8988T (cell line): ENCODE data around the gene PLAAT3.
"Not testable (repeated sequence)": the region's sequence is repeated elsewhere in the genome, so short reads cannot be mapped to it uniquely, and the experiment has no call there.

Experiments
- DNase-seq: peaks from one replicate; pipeline ENCODE4 v3.0.0; 2011

The PLAAT3 gene

DNA sequence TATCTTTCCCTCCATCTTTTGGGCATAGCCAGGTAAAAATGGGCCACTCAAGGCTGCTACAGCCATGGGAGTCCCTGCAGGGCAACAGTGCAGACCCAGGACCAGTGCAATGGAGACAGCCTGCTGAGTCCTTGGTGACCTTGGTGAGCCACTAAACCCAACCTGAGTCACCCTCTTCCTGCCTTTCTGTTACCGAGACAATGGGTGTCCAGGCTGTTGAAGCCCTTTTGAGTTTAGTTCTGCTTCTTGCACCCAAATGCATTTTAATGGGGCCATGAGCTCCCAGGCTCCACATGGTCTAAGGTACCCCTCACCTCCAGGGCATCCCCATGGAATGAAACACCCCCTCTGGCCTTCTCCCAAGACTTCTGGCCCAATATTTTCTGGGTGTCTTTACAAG, 78.5 kb downstream of the PLAAT3 start:
- DNase-seq = no peak

DNA sequence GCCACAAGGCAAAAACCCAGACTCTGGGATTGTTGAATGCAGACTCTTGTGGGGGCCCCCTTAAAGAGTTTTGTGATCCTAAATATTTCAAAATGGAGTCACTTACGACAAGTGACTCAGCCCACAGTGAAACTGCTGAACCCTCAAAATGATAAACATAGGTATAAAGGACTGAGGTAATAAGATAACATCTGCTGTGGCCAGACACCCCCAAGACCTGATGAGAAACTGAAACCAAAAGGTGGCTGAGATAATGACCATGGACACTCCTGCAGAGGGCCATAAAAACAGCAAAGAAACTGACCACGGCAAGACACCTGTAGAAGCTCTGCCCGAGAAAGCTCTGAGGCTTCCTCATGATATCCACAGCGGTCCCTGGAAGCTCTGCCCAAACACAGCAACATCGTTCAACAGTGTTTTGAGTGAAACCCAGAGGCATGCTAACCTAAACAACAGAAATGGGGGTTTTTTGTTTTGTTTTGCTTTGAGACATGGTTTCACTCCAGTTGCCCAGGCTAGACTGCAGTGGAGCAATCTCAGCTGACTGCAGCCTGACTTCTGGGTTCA, 79.3 kb downstream of the PLAAT3 start:
- no peak for DNase-seq

DNA sequence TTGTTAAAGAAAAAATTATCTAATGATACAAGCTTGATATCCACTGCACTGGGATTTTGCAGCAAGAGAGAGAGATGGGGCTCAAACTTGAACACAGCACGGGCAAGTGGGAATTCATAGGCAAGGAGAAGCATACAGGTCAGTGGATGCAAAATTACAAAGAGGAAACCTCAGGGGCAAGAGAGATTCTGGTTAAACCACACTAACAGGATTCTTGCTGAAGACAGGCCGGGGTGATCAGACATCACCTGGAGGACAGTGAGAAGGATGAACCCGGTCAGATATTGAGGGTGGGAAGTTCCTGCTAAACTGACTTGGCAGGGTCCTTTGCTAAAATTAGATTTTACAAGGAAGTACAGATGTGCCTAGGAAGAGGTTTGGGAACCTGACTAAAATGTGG, 80.2 kb downstream of the PLAAT3 start:
- DNase-seq = no peak

DNA sequence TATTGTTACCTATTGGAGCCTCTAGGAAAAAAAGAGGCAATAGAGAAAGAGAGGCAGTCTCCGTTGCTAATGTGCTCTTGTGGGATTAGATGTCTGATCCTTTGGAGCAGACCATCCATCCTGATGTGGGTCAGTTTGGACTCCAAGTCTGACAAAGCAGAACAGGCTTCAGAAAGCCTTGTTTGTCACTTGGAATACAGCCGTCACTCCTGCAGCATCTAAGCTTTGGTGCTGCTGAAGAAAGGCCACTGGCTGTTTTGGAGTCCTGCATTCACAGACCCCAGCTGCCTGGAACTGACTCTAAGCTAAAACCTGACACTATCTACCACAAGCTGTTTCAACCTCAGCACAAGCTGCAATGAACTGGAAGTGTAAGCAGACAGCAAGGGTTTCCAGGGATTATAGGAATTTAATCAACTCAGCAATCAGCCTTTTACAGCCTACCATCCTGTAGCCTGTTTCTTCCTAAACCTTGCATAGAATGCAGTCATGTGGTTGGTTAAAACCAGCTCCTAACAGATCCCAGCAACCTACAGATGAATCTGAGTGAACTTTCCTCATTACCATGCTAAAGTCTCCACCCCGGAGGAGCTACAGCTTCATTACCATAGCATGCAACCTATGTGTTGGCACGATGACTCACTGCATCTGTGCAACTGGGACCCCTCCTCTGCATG, 81.3 kb downstream of the PLAAT3 start:
- DNase-seq = no peak

DNA sequence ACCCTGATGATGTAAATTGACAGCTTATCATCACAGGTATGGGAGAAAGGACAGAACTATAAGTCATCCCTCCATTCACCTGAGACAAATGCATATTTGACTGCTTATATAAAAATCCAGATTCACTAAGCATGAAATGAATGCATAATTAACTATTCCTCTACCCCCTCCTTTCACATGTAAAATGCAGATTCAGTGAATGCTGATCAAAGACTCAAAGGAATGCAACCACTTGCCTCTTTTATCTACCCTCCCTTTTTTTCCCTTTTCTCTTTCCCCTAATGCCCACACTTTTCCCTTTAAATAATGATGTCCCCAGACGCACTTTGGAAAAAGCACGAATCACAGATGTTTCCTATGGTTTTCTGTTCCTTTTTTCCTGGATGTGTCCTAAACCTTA, 82.1 kb downstream of the PLAAT3 start:
- DNase-seq = no peak

DNA sequence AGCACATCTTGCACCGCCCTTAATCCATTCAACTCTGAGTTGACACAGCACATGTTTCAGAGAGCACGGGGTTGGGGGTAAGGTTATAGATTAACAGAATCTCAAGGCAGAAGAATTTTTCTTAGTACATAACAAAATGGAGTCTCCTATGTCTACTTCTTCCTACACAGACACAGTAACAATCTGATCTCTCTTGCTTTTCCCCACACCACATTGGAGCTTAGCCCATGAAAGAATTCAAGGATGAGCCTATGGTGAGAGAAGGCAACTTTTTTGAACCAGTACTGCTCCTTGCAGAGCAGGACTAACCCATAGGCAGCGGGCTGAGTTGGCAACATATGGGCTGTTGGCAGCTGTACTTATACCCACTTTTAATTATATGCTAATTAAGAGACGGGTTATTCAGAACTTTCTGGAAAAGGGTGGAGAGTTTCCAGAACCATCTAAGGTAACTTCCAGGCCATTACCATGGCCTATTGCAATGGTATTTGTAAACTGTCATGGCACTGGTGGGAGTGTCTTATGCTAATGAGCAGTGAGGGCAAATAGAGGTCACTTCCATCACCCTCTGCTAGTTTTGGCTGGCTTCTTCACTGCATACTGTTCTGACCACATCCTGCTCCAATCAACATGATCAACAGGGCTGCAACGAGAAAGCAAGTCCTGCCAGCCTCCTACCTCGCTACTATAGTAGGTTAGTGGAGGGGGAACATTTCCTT, 83.0 kb downstream of the PLAAT3 start:
- DNase-seq = not testable (repeated sequence)

DNA sequence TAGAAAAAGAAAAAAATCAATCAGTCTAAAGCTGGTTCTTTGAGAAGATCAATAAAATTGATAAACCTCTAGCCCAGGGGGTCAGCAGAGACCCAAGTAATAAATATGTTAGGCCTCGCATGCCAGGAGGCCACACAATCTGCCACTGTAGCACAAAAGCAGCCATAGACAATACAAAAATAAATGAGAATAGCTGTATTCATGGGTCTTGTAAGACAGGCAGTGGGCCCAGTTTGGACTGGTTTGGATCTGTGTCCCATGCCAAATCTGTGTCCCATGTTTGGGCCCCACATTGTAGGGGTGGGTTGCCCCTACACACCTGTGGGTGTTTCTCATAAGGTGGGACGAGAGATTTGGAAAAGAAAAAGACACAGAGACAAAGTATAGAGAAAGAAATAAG, 84.2 kb downstream of the PLAAT3 start:
- no peak for DNase-seq

DNA sequence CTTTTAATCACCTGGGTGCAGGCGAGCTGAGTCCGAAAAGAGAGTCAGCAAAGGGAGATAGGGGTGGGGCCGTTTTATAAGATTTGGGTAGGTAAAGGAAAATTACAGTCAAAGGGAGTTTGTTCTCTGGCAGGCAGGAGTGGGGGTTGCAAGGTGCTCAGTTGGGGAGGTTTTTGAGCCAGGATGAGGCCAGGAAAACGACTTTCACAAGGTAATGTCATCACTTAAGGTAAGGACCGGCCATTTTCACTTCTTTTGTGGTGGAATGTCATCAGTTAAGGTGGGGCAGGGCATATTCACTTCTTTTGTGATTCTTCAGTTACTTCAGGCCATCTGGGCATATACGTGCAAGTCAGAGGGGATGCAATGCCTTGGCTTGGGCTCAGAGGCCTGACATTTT, 84.9 kb downstream of the PLAAT3 start:
- DNase-seq = not testable (repeated sequence)

DNA sequence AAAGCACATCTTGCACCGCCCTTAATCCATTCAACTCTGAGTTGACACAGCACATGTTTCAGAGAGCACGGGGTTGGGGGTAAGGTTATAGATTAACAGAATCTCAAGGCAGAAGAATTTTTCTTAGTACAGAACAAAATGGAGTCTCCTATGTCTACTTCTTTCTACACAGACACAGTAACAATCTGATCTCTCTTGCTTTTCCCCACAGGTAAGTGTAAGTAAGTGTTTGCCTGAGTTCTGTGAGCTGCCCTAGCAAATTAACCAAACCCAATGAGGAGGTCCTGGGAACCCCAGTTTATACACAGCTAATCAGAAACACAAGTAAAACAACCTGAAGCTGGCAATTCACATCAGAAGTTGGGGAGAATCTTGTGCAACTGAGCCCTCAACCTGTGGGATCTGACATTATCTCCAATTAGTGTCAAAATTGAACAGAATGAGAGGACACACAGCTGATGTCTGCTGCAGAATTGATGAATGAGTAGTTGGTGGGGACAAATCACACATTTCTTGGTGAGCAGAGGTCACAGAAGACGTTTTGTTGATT, 85.4 kb downstream of the PLAAT3 start:
- not testable (repeated sequence) for DNase-seq

DNA sequence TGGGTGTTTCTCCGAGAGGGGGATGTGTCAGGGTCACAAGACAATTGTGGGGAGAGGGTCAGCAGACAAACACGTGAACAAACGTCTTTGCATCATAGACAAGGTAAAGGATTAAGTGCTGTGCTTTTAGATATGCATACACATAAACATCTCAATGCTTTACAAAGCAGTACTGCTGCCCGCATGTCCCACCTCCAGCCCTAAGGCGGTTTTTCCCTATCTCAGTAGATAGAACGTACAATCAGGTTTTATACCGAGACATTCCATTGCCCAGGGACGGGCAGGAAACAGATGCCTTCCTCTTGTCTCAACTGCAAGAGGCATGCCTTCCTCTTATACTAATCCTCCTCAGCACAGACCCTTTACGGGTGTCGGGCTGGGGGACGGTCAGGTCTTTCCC, 86.1 kb downstream of the PLAAT3 start:
- DNase-seq = not testable (repeated sequence)

DNA sequence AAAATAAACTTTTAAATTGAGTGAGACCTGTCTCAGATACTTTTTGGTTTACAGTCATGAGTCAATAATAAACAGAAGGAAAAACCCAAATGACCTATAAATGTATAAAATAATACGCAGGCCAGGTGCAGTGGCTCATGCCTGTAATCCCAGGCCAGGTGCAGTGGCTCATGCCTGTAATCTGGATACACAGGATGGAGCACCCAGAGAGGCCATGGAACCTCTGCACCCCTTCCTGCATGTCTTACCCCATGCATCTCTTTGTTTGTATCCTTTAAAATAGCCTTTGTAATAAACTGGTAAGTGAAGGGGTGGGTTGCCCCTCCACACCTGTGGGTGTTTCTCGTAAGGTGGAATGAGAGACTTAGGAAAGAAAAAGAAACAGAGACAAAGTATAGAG, 86.6 kb downstream of the PLAAT3 start:
- no peak for DNase-seq
